HepG2 (cell line): ENCODE results near the gene TLCD3B.

Experiments
- EZH2 ChIP-seq: conservative IDR thresholded peaks from 2 replicates; pipeline ENCODE4 v1.6.1; 2012; ENCODE audit warnings: mild to moderate bottlenecking, low read depth, low read length, moderate library complexity
- KLF15 ChIP-seq: sonication (generic); formaldehyde crosslinking; IDR thresholded peaks from 2 replicates; pipeline ENCODE4 v1.8.1; 2023; ENCODE audit warnings: borderline replicate concordance, mild to moderate bottlenecking, inconsistent platforms, missing genetic modification reagents, mixed read lengths
- TRIM24 ChIP-seq: sonication (generic); formaldehyde crosslinking; IDR thresholded peaks from 2 replicates; pipeline ENCODE4 v1.8.0; 2022; ENCODE audit warnings: mild to moderate bottlenecking, missing genetic modification reagents
- ZNF501 ChIP-seq: sonication (generic); formaldehyde crosslinking; IDR thresholded peaks from 2 replicates; pipeline ENCODE4 v1.5.1; 2020; ENCODE audit warnings: mild to moderate bottlenecking, moderate library complexity, missing genetic modification reagents
- ZNF616 ChIP-seq: sonication (generic); formaldehyde crosslinking; IDR thresholded peaks from 2 replicates; pipeline ENCODE4 v1.5.0; 2020; ENCODE audit warnings: low read depth, mild to moderate bottlenecking, missing genetic modification reagents
- TF ChIP-seq, protein P1 (sequence below): sonication (generic); formaldehyde crosslinking; IDR thresholded peaks from 2 replicates; pipeline ENCODE4 v1.4.0; 2020; ENCODE audit warnings: mild to moderate bottlenecking, missing genetic modification reagents
- TF ChIP-seq, protein P2 (sequence below): sonication (generic); formaldehyde crosslinking; IDR thresholded peaks from 2 replicates; pipeline ENCODE4 v1.8.1; 2022; ENCODE audit warnings: mild to moderate bottlenecking, missing genetic modification reagents

DNA sequence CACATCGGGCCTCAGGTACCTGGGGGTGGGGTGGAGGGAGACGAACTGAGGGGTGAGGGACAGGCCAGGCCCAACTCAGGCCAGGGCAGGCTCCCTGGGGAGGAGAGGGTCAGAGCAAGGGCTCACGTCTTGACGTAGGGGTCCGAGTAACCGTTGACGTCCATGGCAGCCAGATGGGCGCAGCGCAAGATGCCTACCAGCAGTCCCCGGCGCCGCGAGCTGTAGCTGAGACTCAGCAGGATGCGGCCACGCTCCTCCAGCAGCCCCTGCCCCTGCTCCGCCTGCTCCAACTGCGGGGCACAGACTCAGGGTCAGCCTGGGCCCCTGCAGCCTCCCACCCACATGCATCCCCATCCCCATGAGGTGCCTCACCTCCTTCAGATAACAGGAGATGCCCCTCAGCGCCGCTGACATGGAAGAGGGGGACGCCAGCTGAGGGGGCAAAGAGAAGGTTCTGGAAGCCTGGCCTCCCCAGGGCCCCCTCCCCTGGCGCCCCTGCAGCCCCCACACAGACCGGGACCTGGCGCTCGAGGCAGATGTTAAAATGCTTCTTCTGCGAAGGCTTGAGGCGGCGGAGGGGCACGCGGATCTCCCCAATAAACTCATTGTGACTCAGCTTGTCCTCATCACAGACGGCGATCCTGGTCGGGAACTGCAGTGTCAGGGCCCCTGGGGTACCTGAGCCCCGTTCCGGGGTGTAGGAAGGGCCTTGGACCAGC, 24.3 kb downstream of the TLCD3B start:
- TF ChIP-seq, protein P1, sequence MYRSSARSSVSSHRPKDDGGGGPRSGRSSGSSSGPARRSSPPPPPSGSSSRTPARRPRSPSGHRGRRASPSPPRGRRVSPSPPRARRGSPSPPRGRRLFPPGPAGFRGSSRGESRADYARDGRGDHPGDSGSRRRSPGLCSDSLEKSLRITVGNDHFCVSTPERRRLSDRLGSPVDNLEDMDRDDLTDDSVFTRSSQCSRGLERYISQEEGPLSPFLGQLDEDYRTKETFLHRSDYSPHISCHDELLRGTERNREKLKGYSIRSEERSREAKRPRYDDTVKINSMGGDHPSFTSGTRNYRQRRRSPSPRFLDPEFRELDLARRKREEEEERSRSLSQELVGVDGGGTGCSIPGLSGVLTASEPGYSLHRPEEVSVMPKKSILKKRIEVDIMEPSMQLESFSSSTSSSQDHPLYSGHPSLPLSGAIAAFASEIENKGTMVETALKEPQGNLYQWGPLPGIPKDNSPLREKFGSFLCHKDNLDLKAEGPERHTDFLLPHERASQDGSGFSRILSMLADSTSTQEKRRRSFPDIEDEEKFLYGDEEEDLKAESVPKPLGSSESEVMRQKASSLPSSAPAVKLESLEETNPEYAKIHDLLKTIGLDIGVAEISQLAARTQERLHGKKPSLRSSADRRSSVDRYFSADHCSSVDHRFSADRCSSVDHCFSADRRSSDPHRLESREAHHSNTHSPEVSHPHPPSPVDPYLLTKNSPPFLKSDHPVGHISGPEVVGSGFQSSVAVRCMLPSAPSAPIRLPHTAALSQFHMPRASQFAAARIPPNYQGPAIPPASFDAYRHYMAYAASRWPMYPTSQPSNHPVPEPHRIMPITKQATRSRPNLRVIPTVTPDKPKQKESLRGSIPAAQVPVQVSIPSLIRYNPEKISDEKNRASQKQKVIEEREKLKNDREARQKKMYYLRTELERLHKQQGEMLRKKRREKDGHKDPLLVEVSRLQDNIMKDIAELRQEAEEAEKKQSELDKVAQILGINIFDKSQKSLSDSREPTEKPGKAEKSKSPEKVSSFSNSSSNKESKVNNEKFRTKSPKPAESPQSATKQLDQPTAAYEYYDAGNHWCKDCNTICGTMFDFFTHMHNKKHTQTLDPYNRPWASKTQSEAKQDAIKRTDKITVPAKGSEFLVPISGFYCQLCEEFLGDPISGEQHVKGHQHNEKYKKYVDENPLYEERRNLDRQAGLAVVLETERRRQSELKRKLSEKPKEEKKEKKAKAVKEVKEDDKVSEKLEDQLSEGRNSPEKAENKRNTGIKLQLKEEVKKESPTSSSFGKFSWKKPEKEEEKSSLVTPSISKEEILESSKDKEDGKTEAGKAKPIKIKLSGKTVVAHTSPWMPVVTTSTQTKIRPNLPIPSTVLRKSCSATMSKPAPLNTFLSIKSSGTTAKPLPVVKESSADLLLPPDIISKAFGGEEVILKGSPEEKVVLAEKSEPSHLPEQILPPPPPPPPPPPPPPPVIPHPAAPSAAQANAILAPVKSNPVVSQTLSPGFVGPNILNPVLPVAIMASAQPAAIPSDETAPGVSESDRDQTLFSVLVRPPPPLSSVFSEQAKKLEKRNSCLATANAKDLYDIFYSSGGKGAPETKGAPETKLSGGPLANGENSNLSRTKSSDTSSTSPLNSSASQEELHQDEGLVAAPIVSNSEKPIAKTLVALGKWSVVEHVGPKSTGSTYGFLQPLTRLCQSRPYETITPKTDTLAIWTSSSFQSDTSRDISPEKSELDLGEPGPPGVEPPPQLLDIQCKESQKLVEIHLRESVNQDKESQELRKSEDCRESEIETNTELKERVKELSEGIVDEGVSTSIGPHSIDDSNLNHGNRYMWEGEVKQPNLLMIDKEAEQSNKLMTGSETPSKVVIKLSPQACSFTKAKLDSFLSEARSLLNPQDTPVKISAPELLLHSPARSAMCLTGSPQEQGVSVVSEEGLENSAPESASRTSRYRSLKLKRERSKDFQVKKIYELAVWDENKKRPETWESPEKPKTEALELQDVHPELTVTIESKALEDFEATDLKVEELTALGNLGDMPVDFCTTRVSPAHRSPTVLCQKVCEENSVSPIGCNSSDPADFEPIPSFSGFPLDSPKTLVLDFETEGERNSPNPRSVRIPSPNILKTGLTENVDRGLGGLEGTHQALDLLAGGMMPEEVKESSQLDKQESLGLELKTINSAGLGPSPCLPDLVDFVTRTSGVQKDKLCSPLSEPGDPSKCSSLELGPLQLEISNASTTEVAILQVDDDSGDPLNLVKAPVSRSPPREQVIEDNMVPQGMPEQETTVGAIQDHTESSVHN (CRISPR knock-in tag): no peak
- TF ChIP-seq KLF15: no peak
- TF ChIP-seq, protein P2, sequence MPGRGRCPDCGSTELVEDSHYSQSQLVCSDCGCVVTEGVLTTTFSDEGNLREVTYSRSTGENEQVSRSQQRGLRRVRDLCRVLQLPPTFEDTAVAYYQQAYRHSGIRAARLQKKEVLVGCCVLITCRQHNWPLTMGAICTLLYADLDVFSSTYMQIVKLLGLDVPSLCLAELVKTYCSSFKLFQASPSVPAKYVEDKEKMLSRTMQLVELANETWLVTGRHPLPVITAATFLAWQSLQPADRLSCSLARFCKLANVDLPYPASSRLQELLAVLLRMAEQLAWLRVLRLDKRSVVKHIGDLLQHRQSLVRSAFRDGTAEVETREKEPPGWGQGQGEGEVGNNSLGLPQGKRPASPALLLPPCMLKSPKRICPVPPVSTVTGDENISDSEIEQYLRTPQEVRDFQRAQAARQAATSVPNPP (CRISPR knock-in tag): no peak
- TF ChIP-seq ZNF616 (CRISPR knock-in tag): no peak
- no peak for TF ChIP-seq ZNF501 (CRISPR knock-in tag)
- no peak for TF ChIP-seq EZH2
- TF ChIP-seq TRIM24 (CRISPR knock-in tag): no peak
